ENCODE results near the gene RARG. TPM values are rescaled to one million over a fixed set of nuclear protein-coding genes. Genes with fewer than 3 reads are reported as not detected.

Gene RARG
- polyA plus RNA-seq, 3 donors = 1.8 to 14.6 (median 2.3) TPM

DNA sequence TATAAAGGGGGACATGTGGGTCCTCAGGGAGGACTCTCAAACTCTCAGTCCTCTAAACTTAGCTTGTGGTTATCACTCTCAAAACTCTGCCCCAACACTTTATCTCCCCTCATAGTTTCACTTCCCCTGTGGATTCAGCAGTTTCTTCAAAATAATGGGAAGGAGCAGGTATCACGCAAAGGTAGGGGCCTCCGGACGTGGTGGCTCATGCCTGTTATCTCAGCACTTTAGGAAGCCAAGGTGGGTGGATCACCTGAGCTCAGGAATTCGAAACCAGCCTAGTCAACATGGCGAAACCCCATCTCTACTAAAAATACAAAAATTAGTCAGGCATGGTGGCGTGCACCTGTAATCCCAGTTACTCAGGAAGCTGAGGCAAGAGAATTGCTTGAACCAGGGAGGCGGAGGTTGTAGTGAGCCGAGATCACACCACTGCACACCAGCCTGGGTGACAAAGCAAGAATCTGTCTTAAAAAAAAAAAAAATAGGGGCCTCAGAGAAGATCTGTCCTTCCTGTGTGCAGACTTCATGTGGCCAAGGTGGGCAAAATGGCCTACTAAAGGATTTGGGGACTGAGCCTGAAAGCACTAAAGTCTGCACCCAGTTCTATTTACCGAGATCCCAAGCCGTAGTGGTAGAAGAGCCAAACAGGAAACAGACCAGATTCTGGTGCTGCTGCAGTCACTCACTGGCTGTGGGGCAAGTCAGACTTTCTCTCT, 31.4 kb downstream of the RARG start:
- DNase-seq = no peak
- Histone ChIP-seq H3K4me1 (ENCODE audit: control insufficient read depth in 1 of 2, insufficient read depth in 2 of 2, low read length in 2 of 2) (peaks cover 43 to 51% of the 10 kb centered on the region in 2 donors), H3K36me3 (replicated peaks in 1 of 2; ENCODE audit: control insufficient read depth in 1 of 2, insufficient read depth in 2 of 2, low read length in 2 of 2) (peaks cover 15 to 18% of the 10 kb centered on the region in 2 donors), H3K4me3 (replicated peaks in 1 of 3; ENCODE audit: low read depth in 2 of 3, low read length in 3 of 3) (peak overlapping the region in 1 of 3 experiments; percentile 0), H3K4me2 (replicated peaks; ENCODE audit: extremely low read depth, low read length, poor library complexity, severe bottlenecking) (peak overlapping the region; percentile 36), H3K9ac (ENCODE audit: insufficient read depth, low read length, poor library complexity, severe bottlenecking) (no peak overlapping the region), H4K20me1 (ENCODE audit: insufficient read depth, low read length) (no peaks in the 10 kb centered on the region), H2AFZ (ENCODE audit: insufficient read depth, low read depth, low read length, poor library complexity, severe bottlenecking) (peak overlapping the region; percentile 1), H3K79me2 (ENCODE audit: insufficient read depth, low read length) (peaks cover 25% of the 10 kb centered on the region), H3K27ac (ENCODE audit: low read depth in 1 of 2, low read length in 2 of 2) (no peak overlapping the region), H3K27me3 (ENCODE audit: control insufficient read depth in 2 of 2, insufficient read depth in 2 of 2, low read length in 2 of 2) (no peaks in the 10 kb centered on the region), H3K9me3 (replicated peaks in 1 of 2; ENCODE audit: control insufficient read depth in 1 of 2, insufficient read depth in 1 of 2, low read length in 2 of 2) (no peaks in the 10 kb centered on the region)
- 0% methylated on average over 3 of the region's 10 CpGs for WGBS (ENCODE audit: insufficient coverage)
- TF ChIP-seq, protein P1, sequence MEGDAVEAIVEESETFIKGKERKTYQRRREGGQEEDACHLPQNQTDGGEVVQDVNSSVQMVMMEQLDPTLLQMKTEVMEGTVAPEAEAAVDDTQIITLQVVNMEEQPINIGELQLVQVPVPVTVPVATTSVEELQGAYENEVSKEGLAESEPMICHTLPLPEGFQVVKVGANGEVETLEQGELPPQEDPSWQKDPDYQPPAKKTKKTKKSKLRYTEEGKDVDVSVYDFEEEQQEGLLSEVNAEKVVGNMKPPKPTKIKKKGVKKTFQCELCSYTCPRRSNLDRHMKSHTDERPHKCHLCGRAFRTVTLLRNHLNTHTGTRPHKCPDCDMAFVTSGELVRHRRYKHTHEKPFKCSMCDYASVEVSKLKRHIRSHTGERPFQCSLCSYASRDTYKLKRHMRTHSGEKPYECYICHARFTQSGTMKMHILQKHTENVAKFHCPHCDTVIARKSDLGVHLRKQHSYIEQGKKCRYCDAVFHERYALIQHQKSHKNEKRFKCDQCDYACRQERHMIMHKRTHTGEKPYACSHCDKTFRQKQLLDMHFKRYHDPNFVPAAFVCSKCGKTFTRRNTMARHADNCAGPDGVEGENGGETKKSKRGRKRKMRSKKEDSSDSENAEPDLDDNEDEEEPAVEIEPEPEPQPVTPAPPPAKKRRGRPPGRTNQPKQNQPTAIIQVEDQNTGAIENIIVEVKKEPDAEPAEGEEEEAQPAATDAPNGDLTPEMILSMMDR (IDR thresholded peaks at IDR 0.05) = no peak
- Mint-ChIP-seq H3K27ac (peak overlapping the region; percentile 6 to 73 (median 55)), H3K4me3 (peak overlapping the region; percentile 34 to 51), H3K27me3 (ENCODE audit: low read depth in 3 of 3) (peaks cover 7 to 14% (median 14%) of the 10 kb centered on the region in 3 donors), H3K4me1 (peaks cover 53% of the 10 kb centered on the region), H3K36me3 (peaks cover 27% of the 10 kb centered on the region in 2 donors), H3K9me3 (peaks cover 0 to 2% (median 0%) of the 10 kb centered on the region in 7 donors)
- intact Hi-C loops (cut with micrococcal nuclease) = loop anchor here in 1 of 2 donors (2.0 kb wide), 1 partner anchor 42 kb away; no protein-coding TSS in a partner anchor

DNA sequence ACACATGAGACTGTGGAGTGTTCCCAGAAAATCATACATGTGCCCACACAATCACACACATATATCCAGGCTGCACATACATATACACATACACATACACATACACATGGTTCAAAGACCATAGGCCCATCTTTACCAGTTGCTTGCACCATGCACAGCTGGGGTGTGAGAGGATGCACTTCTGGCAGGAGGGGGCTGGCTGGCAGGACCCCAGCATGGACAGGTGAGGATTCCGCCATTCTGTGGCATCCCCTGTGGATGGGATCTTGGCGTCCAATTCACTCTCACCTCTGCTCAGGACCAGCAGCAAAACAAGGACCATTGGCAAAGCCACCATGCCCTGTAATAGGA, 31.9 kb downstream of the RARG start:
- H3K36me3 ChIP-seq (replicated peaks in 1 of 2; ENCODE audit: control insufficient read depth in 1 of 2, insufficient read depth in 2 of 2, low read length in 2 of 2) = peaks cover 16 to 23% of the 10 kb centered on the region in 2 donors
- no peak overlapping the region for H3K4me2 ChIP-seq (replicated peaks; ENCODE audit: extremely low read depth, low read length, poor library complexity, severe bottlenecking)
- H3K27ac ChIP-seq (ENCODE audit: low read depth in 1 of 2, low read length in 2 of 2) = no peak overlapping the region
- DNase-seq = no peak
- H3K9ac ChIP-seq (ENCODE audit: insufficient read depth, low read length, poor library complexity, severe bottlenecking) = no peak overlapping the region
- Mint-ChIP-seq H3K27ac (peak overlapping the region in 1 of 7 donors; percentile 73), H3K27me3 (ENCODE audit: low read depth in 3 of 3) (peaks cover 12 to 14% (median 14%) of the 10 kb centered on the region in 3 donors), H3K9me3 (peaks cover 0 to 2% (median 0%) of the 10 kb centered on the region in 7 donors), H3K4me1 (peaks cover 48% of the 10 kb centered on the region), H3K4me3 (no peak overlapping the region), H3K36me3 (peaks cover 32 to 33% of the 10 kb centered on the region in 2 donors)
- TF ChIP-seq, protein P1 (IDR thresholded peaks at IDR 0.05) = no peak
- H3K9me3 ChIP-seq (replicated peaks in 1 of 2; ENCODE audit: control insufficient read depth in 1 of 2, insufficient read depth in 1 of 2, low read length in 2 of 2) = no peaks in the 10 kb centered on the region
- H3K4me3 ChIP-seq (replicated peaks in 1 of 3; ENCODE audit: low read depth in 2 of 3, low read length in 3 of 3) = peak overlapping the region in 1 of 3 experiments; percentile 0
- H3K79me2 ChIP-seq (ENCODE audit: insufficient read depth, low read length) = peaks cover 22% of the 10 kb centered on the region
- intact Hi-C loops (cut with micrococcal nuclease) = loop anchor here in 1 of 2 donors (2.0 kb wide), 1 partner anchor 41 kb away; no protein-coding TSS in a partner anchor
- H3K27me3 ChIP-seq (ENCODE audit: control insufficient read depth in 2 of 2, insufficient read depth in 2 of 2, low read length in 2 of 2) = no peaks in the 10 kb centered on the region
- H3K4me1 ChIP-seq (ENCODE audit: control insufficient read depth in 1 of 2, insufficient read depth in 2 of 2, low read length in 2 of 2) = peaks cover 38 to 45% of the 10 kb centered on the region in 2 donors
- H4K20me1 ChIP-seq (ENCODE audit: insufficient read depth, low read length) = no peaks in the 10 kb centered on the region
- no peak overlapping the region for H2AFZ ChIP-seq (ENCODE audit: insufficient read depth, low read depth, low read length, poor library complexity, severe bottlenecking)
- 100% methylated on average over 1 of the region's 2 CpGs for WGBS (ENCODE audit: insufficient coverage)

Data from CD14-positive monocyte (primary cell).